BJ (cell line): ENCODE data around the gene ATP10B. TPM values are rescaled to one million over a fixed set of nuclear protein-coding genes. Genes with fewer than 3 reads are reported as not detected.

ENCODE experiments used
- CTCF ChIA-PET: fragments of 350-600 bp; formaldehyde crosslinking; extraction: SDS; loops from one replicate; lab custom pipeline; 2021; ENCODE audit warnings: antibody characterized with exemption, inconsistent platforms; lab: Yijun Ruan, JAX
- POLR2A ChIA-PET: fragments of 300-600 bp; sonication (Branson Sonifier 250); formaldehyde crosslinking; extraction: SDS; loops from one replicate; lab custom pipeline; 2021; ENCODE audit warnings: antibody characterized with exemption; lab: Charles Lee
- DNase-seq: peaks from one replicate; pipeline ENCODE4 v3.0.0-alpha.2; 2011; ENCODE audit warnings: low read depth
- H3K27me3 ChIP-seq: 2 replicates; pipeline ENCODE4 v1.6.0; 2011; ENCODE audit warnings: low read length; ENCODE audit not compliant: control insufficient read depth, insufficient read depth
- H3K36me3 ChIP-seq: 2 replicates; pipeline ENCODE4 v1.5.1; 2011; ENCODE audit warnings: low read length; ENCODE audit not compliant: control insufficient read depth, insufficient read depth
- H3K4me3 ChIP-seq: 2 replicates; pipeline ENCODE4 v1.5.1; 2011; ENCODE audit warnings: low read depth, mild to moderate bottlenecking, control low read depth, low read length
- CTCF ChIP-seq: IDR thresholded peaks from 2 replicates; pipeline ENCODE4 v1.5.1; 2011; ENCODE audit warnings: low read depth, mild to moderate bottlenecking, control low read depth, inconsistent platforms, low read length, moderate library complexity; ENCODE audit not compliant: insufficient read depth
- polyA plus RNA-seq: library from polyadenylated mRNA; depleted of rRNA; stranded (reverse); fragments of >200 nt; gene quantifications from 2 replicates; pipeline ENCODE4 v1.2.3, GENCODE V29; 2011

Gene ATP10B
- polyA plus RNA-seq, 1 experiment, result not detected

DNA sequence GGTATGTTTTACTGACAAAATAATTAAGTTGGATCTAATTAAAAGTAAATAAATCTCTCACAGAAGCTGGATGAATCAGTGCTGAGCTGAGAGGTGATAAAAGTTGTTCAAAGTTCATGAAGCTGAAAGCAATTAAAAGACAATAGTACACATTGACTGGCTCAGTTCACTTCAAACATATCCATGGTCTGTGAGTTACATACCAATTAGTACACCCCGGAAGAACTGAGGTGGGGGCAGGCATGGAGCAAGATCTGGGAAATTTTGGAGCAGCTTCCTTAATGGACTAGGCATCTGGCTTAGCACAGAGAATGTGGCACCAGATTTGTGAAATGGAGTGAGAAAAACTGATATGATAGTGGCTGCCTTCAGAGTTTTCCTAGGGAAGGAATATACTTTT lies 152.7 kb downstream of the ATP10B start:
- no peak for TF ChIP-seq CTCF
- POLR2A ChIA-PET, result no interaction called here
- no peak for DNase-seq
- H3K27me3 ChIP-seq, result no peaks in the 10 kb centered on the region
- no peak overlapping the region for H3K4me3 ChIP-seq
- H3K36me3 ChIP-seq, result no peaks in the 10 kb centered on the region
- CTCF ChIA-PET, result no interaction called here

- TF ChIP-seq CTCF, result no peak
- Histone ChIP-seq H3K27me3 (no peaks in the 10 kb centered on the region), H3K36me3 (no peaks in the 10 kb centered on the region), H3K4me3 (no peak overlapping the region)
- ChIA-PET POLR2A (no interaction called here), CTCF (no interaction called here)
- no peak for DNase-seq
Measured at GRCh38 chr5:160697281-160697680, 154.7 kb downstream of the ATP10B start.

- ChIA-PET POLR2A (no interaction called here), CTCF (no interaction called here)
- H3K4me3 ChIP-seq, result no peak overlapping the region
- no peak for DNase-seq
- no peaks in the 10 kb centered on the region for H3K36me3 ChIP-seq
- TF ChIP-seq CTCF, result no peak
- no peaks in the 10 kb centered on the region for H3K27me3 ChIP-seq
Measured at GRCh38 chr5:160694896-160695295, 157.1 kb downstream of the ATP10B start.

- POLR2A ChIA-PET, result no interaction called here
- no peak for TF ChIP-seq CTCF
- Histone ChIP-seq H3K27me3 (no peaks in the 10 kb centered on the region), H3K4me3 (no peak overlapping the region), H3K36me3 (no peaks in the 10 kb centered on the region)
- CTCF ChIA-PET, result no interaction called here
- DNase-seq, result no peak
Measured at GRCh38 chr5:160693831-160694465, 158.1 kb downstream of the ATP10B start.

DNA sequence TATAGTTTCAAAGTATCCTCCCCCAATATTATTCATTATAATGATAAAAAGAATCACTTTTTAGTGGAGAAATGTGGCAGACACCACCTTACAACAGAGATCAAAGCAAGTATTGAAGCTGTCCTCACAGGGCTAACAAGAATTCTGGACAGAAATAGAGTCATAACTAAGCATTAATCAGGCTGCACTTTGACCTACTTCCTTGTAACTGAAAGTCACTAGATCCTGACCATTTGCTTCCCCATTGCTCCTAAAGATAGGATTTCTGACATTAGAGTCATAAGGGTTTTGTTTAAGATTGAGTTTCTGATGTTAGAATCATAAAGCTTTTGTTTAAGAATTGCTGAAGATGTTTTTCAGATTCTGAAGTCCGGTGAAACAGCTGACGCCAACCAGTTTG lies 159.7 kb downstream of the ATP10B start:
- no peaks in the 10 kb centered on the region for H3K27me3 ChIP-seq
- CTCF ChIA-PET, result interaction anchor here (1.6 kb wide), 1 partner anchor 9 kb away, joined by 6 read pairs; no protein-coding TSS in a partner anchor
- H3K36me3 ChIP-seq, result no peaks in the 10 kb centered on the region
- POLR2A ChIA-PET, result no interaction called here
- no peak for DNase-seq
- TF ChIP-seq CTCF, result no peak
- H3K4me3 ChIP-seq, result no peak overlapping the region
